A549 (cell line): ENCODE measurements around the gene FNBP1L. TPM values are rescaled to one million over a fixed set of nuclear protein-coding genes. Genes with fewer than 3 reads are reported as not detected.

Source experiments
- ATAC-seq, 2 experiments: fragments of 200-7000 bp in 1 of 2; fragments of >200 bp in 1 of 2; cut with Nextera tagmentation in 1 of 2; cut with Tn5 transposase in 1 of 2; 3 replicates each; pipeline versions ENCODE4 v1.8.0 to v1.9.1; 2018 to 2020; ENCODE audit warnings: mild to moderate bottlenecking in 1 of 2, moderate library complexity in 1 of 2
- CTCF ChIA-PET: fragments of 300-600 bp; sonication (Branson Sonifier 250); formaldehyde crosslinking; extraction: SDS; loops from one replicate; lab custom pipeline; 2021; ENCODE audit warnings: antibody characterized with exemption, inconsistent platforms; lab: Yijun Ruan, JAX
- POLR2A ChIA-PET: fragments of 350-600 bp; formaldehyde crosslinking; extraction: SDS; loops from one replicate; lab custom pipeline; 2021; ENCODE audit warnings: antibody characterized with exemption, inconsistent platforms; lab: Yijun Ruan, JAX
- DNase-seq, 2 experiments: peaks; one replicate each; pipeline versions ENCODE4 v3.0.0 to v3.0.0-alpha.2; 2011 to 2016; ENCODE audit warnings: low read depth in 1 of 2, low spot score in 1 of 2
- FAIRE-seq: peaks from 2 replicates; lab custom pipeline; 2011; peaks lifted over from hg19 to GRCh38; lab: Jason Lieb, UNC
- H3K27ac ChIP-seq, 2 experiments: fragments of >200 bp; sonication (Bioruptor Twin); formaldehyde crosslinking; 3 replicates each; pipeline ENCODE4 v1.5.1; 2016 to 2017
- H3K4me1 ChIP-seq: fragments of >200 bp; sonication (Bioruptor Twin); formaldehyde crosslinking; 3 replicates; pipeline ENCODE4 v1.6.1; 2016
- H3K4me2 ChIP-seq: fragments of >200 bp; sonication (Bioruptor Twin); formaldehyde crosslinking; 3 replicates; pipeline ENCODE4 v1.6.1; 2016
- H3K4me3 ChIP-seq: fragments of >200 bp; sonication (Bioruptor Twin); formaldehyde crosslinking; 3 replicates; pipeline ENCODE4 v1.5.1; 2016
- H3K9me3 ChIP-seq: fragments of >200 bp; sonication (Bioruptor Twin); formaldehyde crosslinking; 3 replicates; pipeline ENCODE4 v1.6.1; 2016
- CBX8 ChIP-seq: fragments of 200-600 bp; sonication (generic); IDR thresholded peaks from 2 replicates; pipeline ENCODE4 v1.6.1; 2016
- CHD2 ChIP-seq: fragments of 150-350 bp; IDR thresholded peaks from 2 replicates; pipeline ENCODE4 v1.6.1; 2014; ENCODE audit warnings: low read length; ENCODE audit not compliant: partially characterized antibody
- EHF ChIP-seq: fragments of 250-450 bp; sonication (Bioruptor Pico); IDR thresholded peaks from 2 replicates; pipeline ENCODE4 v1.5.0; 2020; ENCODE audit warnings: mild to moderate bottlenecking
- HDAC2 ChIP-seq: fragments of 200-600 bp; sonication (generic); IDR thresholded peaks from 2 replicates; pipeline ENCODE4 v1.6.1; 2016
- HOXA7 ChIP-seq: fragments of 250-450 bp; sonication (Bioruptor Pico); IDR thresholded peaks from 2 replicates; pipeline ENCODE4 v1.5.0; 2020; ENCODE audit warnings: mild to moderate bottlenecking, moderate library complexity
- HOXB13 ChIP-seq: fragments of 250-450 bp; sonication (Bioruptor Pico); IDR thresholded peaks from 2 replicates; pipeline ENCODE4 v1.5.0; 2020; ENCODE audit warnings: low read depth, mild to moderate bottlenecking, moderate library complexity
- KDM5A ChIP-seq: fragments of 200-600 bp; sonication (generic); IDR thresholded peaks from 2 replicates; pipeline ENCODE4 v1.6.1; 2016; ENCODE audit warnings: antibody characterized with exemption, mild to moderate bottlenecking
- NR3C1 ChIP-seq: fragments of >200 bp; sonication (Bioruptor Twin); formaldehyde crosslinking; IDR thresholded peaks from 3 replicates; pipeline ENCODE4 v1.6.1; 2017
- PHF8 ChIP-seq: fragments of 200-600 bp; sonication (generic); IDR thresholded peaks from 2 replicates; pipeline ENCODE4 v1.6.1; 2016; ENCODE audit warnings: low read depth, mild to moderate bottlenecking, antibody characterized with exemption, moderate library complexity, borderline replicate concordance
- POLR2A ChIP-seq: IDR thresholded peaks from 2 replicates; pipeline ENCODE4 v1.6.1; 2012; ENCODE audit warnings: mild to moderate bottlenecking, low read length
- RAD21 ChIP-seq, 2 experiments: fragments of >200 bp in 1 of 2; sonication (Bioruptor Twin) in 1 of 2; formaldehyde crosslinking in 1 of 2; IDR thresholded peaks in 1 of 2; conservative IDR thresholded peaks in 1 of 2; 2 replicates in 1 of 2; 3 replicates in 1 of 2; pipeline ENCODE4 v1.6.1; 2012 to 2018; ENCODE audit warnings: inconsistent platforms in 1 of 2
- RARB ChIP-seq: fragments of 250-450 bp; sonication (Bioruptor Pico); IDR thresholded peaks from 2 replicates; pipeline ENCODE4 v1.8.0; 2021; ENCODE audit warnings: mild to moderate bottlenecking, moderate library complexity
- RFX5 ChIP-seq: fragments of 450-650 bp; IDR thresholded peaks from 2 replicates; pipeline ENCODE4 v1.7.1; 2014; ENCODE audit warnings: antibody characterized with exemption, mild to moderate bottlenecking, moderate library complexity
- RNF2 ChIP-seq: fragments of 200-600 bp; sonication (generic); IDR thresholded peaks from 2 replicates; pipeline ENCODE4 v1.6.1; 2016; ENCODE audit warnings: low read depth, mild to moderate bottlenecking, antibody characterized with exemption, moderate library complexity, borderline replicate concordance
- SMC3 ChIP-seq: fragments of >200 bp; sonication (Bioruptor Twin); formaldehyde crosslinking; IDR thresholded peaks from 3 replicates; pipeline ENCODE4 v1.6.1; 2018; ENCODE audit warnings: inconsistent platforms
- SREBF2 ChIP-seq: fragments of 450-650 bp; IDR thresholded peaks from 2 replicates; pipeline ENCODE4 v1.6.1; 2014; ENCODE audit warnings: mild to moderate bottlenecking, moderate library complexity
- TP53 ChIP-seq: fragments of 250-450 bp; sonication (Bioruptor Pico); IDR thresholded peaks from 2 replicates; pipeline ENCODE4 v1.5.0; 2021; ENCODE audit warnings: mild to moderate bottlenecking, moderate library complexity
- ZC3H11A ChIP-seq: fragments of 450-650 bp; IDR thresholded peaks from 2 replicates; pipeline ENCODE4 v1.6.1; 2014; ENCODE audit warnings: antibody characterized with exemption, mild to moderate bottlenecking
- ZFP36 ChIP-seq: fragments of 450-650 bp; IDR thresholded peaks from 2 replicates; pipeline ENCODE4 v1.6.1; 2014; ENCODE audit warnings: borderline replicate concordance; ENCODE audit not compliant: partially characterized antibody
- ZNF302 ChIP-seq: fragments of 250-450 bp; sonication (Bioruptor Pico); IDR thresholded peaks from 2 replicates; pipeline ENCODE4 v1.9.0; 2021; ENCODE audit warnings: inconsistent platforms, mild to moderate bottlenecking, moderate library complexity
- WGBS: methylation state at CpG from one replicate; pipeline ENCODE4 v1.1.6; 2017; ENCODE audit errors: missing lambda C conversion rate; 5-methylcytosine and 5-hydroxymethylcytosine counted together
- polyA plus RNA-seq, 4 experiments: library from polyadenylated mRNA; depleted of rRNA in 3 of 4; stranded (reverse); fragments of >200 nt; fragmentation: RNase III in 1 of 4; extraction: RNeasy Plus Mini Kit Qiagen cat#74134 plus additional on column Dnase treatment in 1 of 4; gene quantifications; 2 replicates in 3 of 4; 3 replicates in 1 of 4; pipeline ENCODE4 v1.2.3, GENCODE V29; 2011 to 2017
- TF ChIP-seq, protein P1 (sequence below): fragments of 250-450 bp; sonication (Bioruptor Pico); IDR thresholded peaks from 2 replicates; pipeline ENCODE4 v1.5.0; 2020; ENCODE audit warnings: low read depth, mild to moderate bottlenecking, moderate library complexity
- TF ChIP-seq, protein P2 (sequence below): fragments of 150-350 bp; IDR thresholded peaks from 2 replicates; pipeline ENCODE4 v1.6.1; 2014; ENCODE audit warnings: low read depth, mild to moderate bottlenecking, low read length
- TF ChIP-seq, protein P3 (sequence below): fragments of 450-650 bp; IDR thresholded peaks from 2 replicates; pipeline ENCODE4 v1.6.1; 2014; ENCODE audit warnings: antibody characterized with exemption
- TF ChIP-seq, protein P4 (sequence below): IDR thresholded peaks from 2 replicates; pipeline ENCODE4 v1.6.1; 2012; ENCODE audit warnings: low read depth, borderline replicate concordance

The FNBP1L gene
- polyA plus RNA-seq, 2 of the 4 experiments (the other 2 are of a cell fraction) = 19.8 to 42.3 TPM

DNA sequence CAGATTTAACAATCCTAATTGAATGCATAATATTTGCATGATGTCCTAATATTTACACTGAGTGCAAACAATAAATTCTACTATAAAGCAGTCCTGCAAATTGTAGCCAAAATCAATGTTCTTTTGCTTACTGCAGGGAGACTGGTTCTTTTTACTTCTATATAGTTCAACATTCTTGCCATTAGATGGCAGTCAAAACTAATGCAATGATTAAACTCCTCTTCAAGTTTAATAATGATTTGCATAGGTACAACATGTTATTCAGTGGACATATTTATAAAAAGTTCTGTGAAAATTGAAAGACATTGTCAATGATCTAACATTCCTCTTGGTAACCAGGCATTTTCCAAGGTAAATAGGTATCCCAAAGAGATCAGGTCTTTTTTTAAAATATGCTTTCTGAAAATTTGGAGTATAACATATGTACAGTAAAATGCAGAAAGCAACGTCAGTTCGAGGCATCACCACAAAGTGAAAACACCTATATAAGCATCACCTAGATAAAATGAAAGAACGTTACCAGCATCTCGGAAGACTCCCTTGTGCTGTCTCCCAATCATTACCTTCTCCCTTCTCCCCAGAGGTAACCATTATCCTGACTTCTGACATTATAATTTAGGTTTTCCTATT, 9.8 kb upstream of the FNBP1L start (continued):
- no peak for TF ChIP-seq HOXA7 (CRISPR knock-in tag)
- TF ChIP-seq, protein P1, sequence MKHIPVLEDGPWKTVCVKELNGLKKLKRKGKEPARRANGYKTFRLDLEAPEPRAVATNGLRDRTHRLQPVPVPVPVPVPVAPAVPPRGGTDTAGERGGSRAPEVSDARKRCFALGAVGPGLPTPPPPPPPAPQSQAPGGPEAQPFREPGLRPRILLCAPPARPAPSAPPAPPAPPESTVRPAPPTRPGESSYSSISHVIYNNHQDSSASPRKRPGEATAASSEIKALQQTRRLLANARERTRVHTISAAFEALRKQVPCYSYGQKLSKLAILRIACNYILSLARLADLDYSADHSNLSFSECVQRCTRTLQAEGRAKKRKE (CRISPR knock-in tag) = no peak
- peak; percentile 81 to 86 for TF ChIP-seq RAD21 (conservative IDR thresholded peaks at IDR 0.05 in 1 of 2, IDR thresholded peaks at IDR 0.05 in 1 of 2)

DNA sequence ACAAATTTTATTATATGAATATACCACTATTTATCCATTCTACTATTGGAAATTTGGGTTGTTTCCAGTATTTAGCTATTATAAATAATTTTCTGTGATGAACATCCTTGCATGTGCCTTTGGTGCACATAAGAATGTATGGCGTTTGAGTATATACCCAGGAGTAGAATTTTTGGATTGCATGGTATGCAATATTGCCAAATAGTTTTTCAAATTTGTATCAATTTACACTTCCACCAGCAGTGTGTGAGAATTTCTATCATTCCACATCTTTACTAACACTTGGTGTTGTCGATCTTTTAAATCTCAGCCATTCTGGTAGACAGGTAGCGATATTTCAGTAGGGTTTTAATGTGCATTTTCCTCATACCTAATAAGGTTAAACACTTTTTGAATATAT, 9.2 kb upstream of the FNBP1L start:
- 55% methylated on average over 3 of the region's 3 CpGs for WGBS
- no peak overlapping the region; a peak in 1 of 6 replicates for H3K27ac ChIP-seq
- FAIRE-seq (no peak), ATAC-seq (no peak), DNase-seq (no peak)
- ChIA-PET CTCF (interaction anchor here (0.7 to 1.0 kb wide), 3 partner anchors 8 to 405 kb away, joined by 3 to 4 read pairs (median 3); no protein-coding TSS in a partner anchor), POLR2A (no interaction called here)
- H3K4me2 ChIP-seq = no peak overlapping the region
- no peaks in the 10 kb centered on the region for H3K9me3 ChIP-seq
- H3K4me1 ChIP-seq = peaks cover 33% of the 10 kb centered on the region
- no peak overlapping the region for H3K4me3 ChIP-seq
- TF ChIP-seq NR3C1 (no peak), POLR2A (no peak), RNF2 (no peak), TP53 (CRISPR knock-in tag) (no peak), KDM5A (no peak), SMC3 (no peak), ZFP36 (no peak), CHD2 (no peak), EHF (no peak), CBX8 (no peak)
- TF ChIP-seq, all 56 proteins: peak for 0

DNA sequence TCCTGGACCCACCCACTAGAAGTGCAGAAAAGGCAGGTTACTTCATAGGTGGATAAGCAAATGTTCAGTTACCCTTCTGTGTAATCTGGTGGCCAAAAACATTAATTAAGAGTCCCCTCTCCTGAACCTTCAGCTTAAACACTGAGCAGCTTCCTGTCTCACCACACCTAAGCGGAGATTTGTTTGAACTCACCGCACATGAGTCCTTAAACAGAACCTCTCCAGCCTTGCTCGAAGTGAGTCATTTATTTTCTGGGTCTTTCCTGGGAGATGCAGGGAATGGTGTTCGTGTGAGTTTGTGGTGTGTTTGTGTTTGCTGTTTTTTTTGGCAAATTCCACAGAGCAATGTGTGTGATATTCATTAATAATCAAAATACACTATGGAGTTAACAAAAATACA, 7.6 kb upstream of the FNBP1L start:
- peak overlapping the region; percentile 1 to 22; a peak in 1 of 6 replicates for H3K27ac ChIP-seq
- ChIA-PET CTCF (interaction anchor here (0.5 to 1.5 kb wide), 3 partner anchors 136 to 892 kb away, joined by 3 to 4 read pairs (median 3); no protein-coding TSS in a partner anchor), POLR2A (no interaction called here)
- ATAC-seq (no peak), DNase-seq (no peak), FAIRE-seq (no peak)
- TF ChIP-seq, protein P2, sequence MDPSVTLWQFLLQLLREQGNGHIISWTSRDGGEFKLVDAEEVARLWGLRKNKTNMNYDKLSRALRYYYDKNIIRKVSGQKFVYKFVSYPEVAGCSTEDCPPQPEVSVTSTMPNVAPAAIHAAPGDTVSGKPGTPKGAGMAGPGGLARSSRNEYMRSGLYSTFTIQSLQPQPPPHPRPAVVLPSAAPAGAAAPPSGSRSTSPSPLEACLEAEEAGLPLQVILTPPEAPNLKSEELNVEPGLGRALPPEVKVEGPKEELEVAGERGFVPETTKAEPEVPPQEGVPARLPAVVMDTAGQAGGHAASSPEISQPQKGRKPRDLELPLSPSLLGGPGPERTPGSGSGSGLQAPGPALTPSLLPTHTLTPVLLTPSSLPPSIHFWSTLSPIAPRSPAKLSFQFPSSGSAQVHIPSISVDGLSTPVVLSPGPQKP = no peak
- TF ChIP-seq CBX8 (no peak), RFX5 (no peak), RARB (CRISPR knock-in tag) (no peak), PHF8 (no peak), ZNF302 (no peak), RAD21 (conservative IDR thresholded peaks at IDR 0.05 in 1 of 2, IDR thresholded peaks at IDR 0.05 in 1 of 2) (no peak), EHF (no peak), ZC3H11A (no peak), HDAC2 (no peak), POLR2A (no peak), HOXB13 (CRISPR knock-in tag) (no peak), SREBF2 (no peak), TP53 (CRISPR knock-in tag) (no peak)
- TF ChIP-seq, protein P3, sequence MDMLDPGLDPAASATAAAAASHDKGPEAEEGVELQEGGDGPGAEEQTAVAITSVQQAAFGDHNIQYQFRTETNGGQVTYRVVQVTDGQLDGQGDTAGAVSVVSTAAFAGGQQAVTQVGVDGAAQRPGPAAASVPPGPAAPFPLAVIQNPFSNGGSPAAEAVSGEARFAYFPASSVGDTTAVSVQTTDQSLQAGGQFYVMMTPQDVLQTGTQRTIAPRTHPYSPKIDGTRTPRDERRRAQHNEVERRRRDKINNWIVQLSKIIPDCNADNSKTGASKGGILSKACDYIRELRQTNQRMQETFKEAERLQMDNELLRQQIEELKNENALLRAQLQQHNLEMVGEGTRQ = no peak
- TF ChIP-seq, protein P4, sequence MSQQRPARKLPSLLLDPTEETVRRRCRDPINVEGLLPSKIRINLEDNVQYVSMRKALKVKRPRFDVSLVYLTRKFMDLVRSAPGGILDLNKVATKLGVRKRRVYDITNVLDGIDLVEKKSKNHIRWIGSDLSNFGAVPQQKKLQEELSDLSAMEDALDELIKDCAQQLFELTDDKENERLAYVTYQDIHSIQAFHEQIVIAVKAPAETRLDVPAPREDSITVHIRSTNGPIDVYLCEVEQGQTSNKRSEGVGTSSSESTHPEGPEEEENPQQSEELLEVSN = no peak
- peaks cover 35% of the 10 kb centered on the region for H3K4me1 ChIP-seq
- WGBS = 46% methylated on average over 4 of the region's 4 CpGs
- H3K4me3 ChIP-seq = no peak overlapping the region
- no peaks in the 10 kb centered on the region for H3K9me3 ChIP-seq
- no peak overlapping the region; the same call in 2 of the 3 replicates for H3K4me2 ChIP-seq
